Measurements from ENCODE around the gene KIF1A. TPM values are rescaled to one million over a fixed set of nuclear protein-coding genes. Genes with fewer than 3 reads are reported as not detected.

Gene KIF1A
- total RNA-seq, 4 donors from 2014 or later: 1.2 to 6.9 (median 4.1) TPM

DNA sequence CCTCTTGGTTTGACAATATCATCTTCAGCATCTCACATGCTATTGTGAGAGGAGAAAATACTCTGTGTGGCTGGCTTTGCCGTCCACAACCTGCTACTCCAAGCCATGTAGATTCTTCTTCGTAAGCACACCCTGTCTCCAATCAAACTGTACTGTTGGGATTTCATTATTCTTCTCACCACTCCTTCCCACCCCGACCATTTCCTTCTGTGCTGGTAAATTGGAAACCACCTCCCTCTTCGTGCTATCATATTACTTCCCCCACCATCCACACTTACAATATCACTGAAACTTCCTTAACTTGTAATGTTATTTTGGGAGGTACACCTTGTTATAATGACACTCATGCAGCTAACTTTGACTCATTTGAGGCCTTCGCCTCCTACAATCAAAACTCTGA lies 45.4 kb upstream of the KIF1A start:
- 83 to 85% methylated on average over 5 of the region's 5 CpGs for WGBS, 2 donors
- Histone ChIP-seq H3K9me3 (no peaks in the 10 kb centered on the region), H3K27ac (no peak overlapping the region), H3K36me3 (no peaks in the 10 kb centered on the region), H3K27me3 (no peaks in the 10 kb centered on the region), H3K4me1 (peaks cover 6 to 10% of the 10 kb centered on the region in 2 donors), H3K4me3 (replicated peaks in 1 of 3) (no peak overlapping the region)
- intact Hi-C loops (cut with DNase I): no loop called here
- TF ChIP-seq, protein P1, sequence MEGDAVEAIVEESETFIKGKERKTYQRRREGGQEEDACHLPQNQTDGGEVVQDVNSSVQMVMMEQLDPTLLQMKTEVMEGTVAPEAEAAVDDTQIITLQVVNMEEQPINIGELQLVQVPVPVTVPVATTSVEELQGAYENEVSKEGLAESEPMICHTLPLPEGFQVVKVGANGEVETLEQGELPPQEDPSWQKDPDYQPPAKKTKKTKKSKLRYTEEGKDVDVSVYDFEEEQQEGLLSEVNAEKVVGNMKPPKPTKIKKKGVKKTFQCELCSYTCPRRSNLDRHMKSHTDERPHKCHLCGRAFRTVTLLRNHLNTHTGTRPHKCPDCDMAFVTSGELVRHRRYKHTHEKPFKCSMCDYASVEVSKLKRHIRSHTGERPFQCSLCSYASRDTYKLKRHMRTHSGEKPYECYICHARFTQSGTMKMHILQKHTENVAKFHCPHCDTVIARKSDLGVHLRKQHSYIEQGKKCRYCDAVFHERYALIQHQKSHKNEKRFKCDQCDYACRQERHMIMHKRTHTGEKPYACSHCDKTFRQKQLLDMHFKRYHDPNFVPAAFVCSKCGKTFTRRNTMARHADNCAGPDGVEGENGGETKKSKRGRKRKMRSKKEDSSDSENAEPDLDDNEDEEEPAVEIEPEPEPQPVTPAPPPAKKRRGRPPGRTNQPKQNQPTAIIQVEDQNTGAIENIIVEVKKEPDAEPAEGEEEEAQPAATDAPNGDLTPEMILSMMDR (IDR thresholded peaks at IDR 0.05): no peak
- no peak for DNase-seq

DNA sequence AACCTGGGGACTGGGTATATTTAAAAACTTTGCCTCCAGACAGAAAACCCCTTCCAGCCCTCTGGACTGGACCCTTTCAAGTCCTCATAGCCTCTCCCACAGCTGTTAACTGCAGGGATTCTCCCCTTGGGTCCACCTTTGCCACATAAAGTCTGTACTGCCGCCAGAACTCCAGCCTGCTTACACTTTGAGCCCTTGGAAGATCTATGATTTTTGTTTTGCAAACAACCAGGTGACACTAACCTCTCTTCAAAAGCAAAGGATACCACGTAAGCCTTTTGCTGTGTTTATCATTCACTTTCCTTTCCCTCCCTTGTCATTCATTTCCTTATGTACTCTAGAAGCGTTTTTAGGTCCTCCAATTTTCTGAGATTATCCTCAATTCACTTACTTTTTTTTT lies 44.5 kb upstream of the KIF1A start:
- 83 to 91% methylated on average over 3 of the region's 3 CpGs for WGBS, 2 donors
- Histone ChIP-seq H3K27ac (no peak overlapping the region), H3K4me1 (peaks cover 6 to 10% of the 10 kb centered on the region in 2 donors), H3K9me3 (no peaks in the 10 kb centered on the region), H3K4me3 (replicated peaks in 1 of 3) (no peak overlapping the region), H3K27me3 (no peaks in the 10 kb centered on the region), H3K36me3 (no peaks in the 10 kb centered on the region)
- intact Hi-C loops (cut with DNase I): no loop called here
- DNase-seq: no peak
- TF ChIP-seq, protein P1 (IDR thresholded peaks at IDR 0.05): no peak
- no peak for TF ChIP-seq POLR2A (IDR thresholded peaks at IDR 0.05)

DNA sequence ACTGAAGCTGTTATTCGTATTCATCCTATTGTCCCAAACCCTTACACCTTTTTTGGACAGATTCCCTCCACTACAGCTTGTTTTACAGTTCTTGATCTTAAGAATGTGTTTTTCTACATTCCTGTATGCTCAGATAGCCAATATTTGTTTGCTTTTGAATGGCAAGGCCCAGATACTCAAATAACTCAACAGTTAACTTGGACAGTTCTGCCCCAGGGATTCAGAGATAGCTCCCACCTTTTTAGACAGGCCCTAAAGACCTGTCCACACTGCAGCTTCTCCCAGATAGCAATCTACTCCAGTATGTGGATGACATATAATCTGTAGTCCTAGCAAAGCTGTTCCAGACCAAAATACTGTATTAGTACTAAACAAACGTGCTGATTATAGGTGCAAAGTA lies 41.5 kb upstream of the KIF1A start:
- intact Hi-C loops (cut with DNase I): no loop called here
- TF ChIP-seq POLR2A (IDR thresholded peaks at IDR 0.05): no peak
- TF ChIP-seq, protein P1 (IDR thresholded peaks at IDR 0.05): no peak
- no peaks in the 10 kb centered on the region for H3K36me3 ChIP-seq
- 77 to 81% methylated on average over 2 of the region's 2 CpGs for WGBS, 2 donors
- H3K27me3 ChIP-seq: no peaks in the 10 kb centered on the region
- DNase-seq: no peak
- no peak overlapping the region for H3K27ac ChIP-seq
- peaks cover 6 to 10% of the 10 kb centered on the region in 2 donors for H3K4me1 ChIP-seq
- no peaks in the 10 kb centered on the region for H3K9me3 ChIP-seq
- H3K4me3 ChIP-seq (replicated peaks in 1 of 3): no peak overlapping the region

DNA sequence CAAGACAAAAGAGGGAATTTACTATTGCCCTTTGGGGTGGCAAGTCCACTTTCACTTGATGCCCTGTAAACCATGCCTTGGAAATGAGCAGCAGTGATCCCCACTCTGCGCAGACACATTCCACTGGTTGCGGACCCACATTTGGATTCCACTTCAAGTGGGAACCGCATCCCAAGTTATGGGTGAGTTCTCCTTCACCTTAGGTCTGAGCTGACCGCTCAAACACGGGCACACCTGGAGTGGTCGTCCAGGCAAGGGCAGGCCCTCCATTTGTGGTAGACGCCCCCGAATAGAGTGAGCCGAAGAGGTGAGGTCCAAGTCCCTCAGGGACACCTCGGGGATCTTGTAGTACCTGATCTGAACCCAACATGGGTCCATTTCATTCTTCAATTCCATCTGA lies 38.9 kb upstream of the KIF1A start:
- intact Hi-C loops (cut with DNase I): no loop called here
- WGBS, 2 donors: 91 to 95% methylated on average over 7 to 10 of the region's 10 CpGs

DNA sequence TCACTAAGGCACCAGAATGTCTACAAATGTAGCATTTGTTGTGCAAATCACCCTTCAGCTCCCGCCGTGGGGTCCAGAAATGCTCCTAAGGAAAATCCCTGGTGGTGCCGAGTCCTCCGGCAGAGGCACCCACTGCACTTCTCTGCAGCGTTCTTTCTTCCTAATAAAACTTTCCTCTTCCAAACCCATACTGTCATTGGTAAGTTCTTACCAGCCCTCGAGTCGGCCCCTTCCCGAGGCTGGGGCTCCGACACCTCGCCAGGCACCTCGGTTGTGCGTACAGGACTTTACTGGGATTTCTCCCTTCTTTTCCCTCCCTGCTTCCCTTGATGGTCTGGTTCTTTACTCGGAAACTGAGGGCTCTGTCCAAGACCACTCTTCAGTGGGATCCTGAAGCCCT lies 38.3 kb upstream of the KIF1A start:
- H3K27ac ChIP-seq: no peak overlapping the region
- no peaks in the 10 kb centered on the region for H3K27me3 ChIP-seq
- no peaks in the 10 kb centered on the region for H3K36me3 ChIP-seq
- intact Hi-C loops (cut with DNase I): no loop called here
- no peak for TF ChIP-seq POLR2A (IDR thresholded peaks at IDR 0.05)
- TF ChIP-seq, protein P1 (IDR thresholded peaks at IDR 0.05): no peak
- WGBS, 2 donors: 92 to 95% methylated on average over 13 of the region's 13 CpGs
- H3K4me3 ChIP-seq (replicated peaks in 1 of 3): no peak overlapping the region
- H3K9me3 ChIP-seq: no peaks in the 10 kb centered on the region
- no peak for DNase-seq
- peaks cover 6 to 10% of the 10 kb centered on the region in 2 donors for H3K4me1 ChIP-seq

More for the DNA sequence above, 38.9 kb upstream of the KIF1A start:
- Histone ChIP-seq H3K9me3 (no peaks in the 10 kb centered on the region), H3K27me3 (no peaks in the 10 kb centered on the region), H3K36me3 (no peaks in the 10 kb centered on the region), H3K4me3 (replicated peaks in 1 of 3) (no peak overlapping the region), H3K27ac (no peak overlapping the region), H3K4me1 (peaks cover 6 to 10% of the 10 kb centered on the region in 2 donors)
- DNase-seq: no peak
- no peak for TF ChIP-seq POLR2A (IDR thresholded peaks at IDR 0.05)
- TF ChIP-seq, protein P1 (IDR thresholded peaks at IDR 0.05): no peak
